Hematopoietic multipotent progenitor cell treated with erythropoietin and hydrocortisone succinate and interleukin-3 and kit ligand, for 15 days (in vitro differentiated cells): ENCODE results near the gene GALNTL6.

Experiments used
- DNase-seq: peaks from one replicate; pipeline ENCODE4 v3.0.0-alpha.2; 2015; ENCODE audit warnings: low spot score

GALNTL6 gene

GRCh38 chr4:172225457-172225856, 412.3 kb downstream of the GALNTL6 start:
- DNase-seq: no peak

GRCh38 chr4:172232966-172233365, 419.8 kb downstream of the GALNTL6 start:
- no peak for DNase-seq

GRCh38 chr4:172243551-172243950, 430.3 kb downstream of the GALNTL6 start:
- DNase-seq: no peak

- DNase-seq: no peak
These were observed 432.3 kb downstream of the GALNTL6 start for GRCh38 chr4:172245516-172245915.

GRCh38 chr4:172253409-172253808, 440.2 kb downstream of the GALNTL6 start:
- DNase-seq: no peak

GRCh38 chr4:172256820-172257219, 443.6 kb downstream of the GALNTL6 start:
- no peak for DNase-seq

GRCh38 chr4:172270397-172270796, 457.2 kb downstream of the GALNTL6 start:
- no peak for DNase-seq

GRCh38 chr4:172287117-172287516, 473.9 kb downstream of the GALNTL6 start:
- no peak for DNase-seq

- no peak for DNase-seq
These were observed 492.5 kb downstream of the GALNTL6 start for GRCh38 chr4:172305698-172306097.

- no peak for DNase-seq
These were observed 494.9 kb downstream of the GALNTL6 start for GRCh38 chr4:172308078-172308477.

- no peak for DNase-seq
These were observed 498.5 kb downstream of the GALNTL6 start for GRCh38 chr4:172311682-172312081.

GRCh38 chr4:172323288-172323687, 510.1 kb downstream of the GALNTL6 start:
- DNase-seq: no peak

- DNase-seq: no peak
These were observed 531.2 kb downstream of the GALNTL6 start for GRCh38 chr4:172344308-172344938.

- no peak for DNase-seq
These were observed 535.2 kb downstream of the GALNTL6 start for GRCh38 chr4:172348426-172348825.

GRCh38 chr4:172352356-172352755, 539.2 kb downstream of the GALNTL6 start:
- DNase-seq: no peak

- no peak for DNase-seq
These were observed 542.8 kb downstream of the GALNTL6 start for GRCh38 chr4:172356016-172356415.

- DNase-seq: no peak
These were observed 543.9 kb downstream of the GALNTL6 start for GRCh38 chr4:172357006-172357540.

GRCh38 chr4:172362569-172362968, 549.4 kb downstream of the GALNTL6 start:
- DNase-seq: no peak

GRCh38 chr4:172369471-172369959, 556.3 kb downstream of the GALNTL6 start:
- no peak for DNase-seq

- DNase-seq: no peak
These were observed 564.4 kb downstream of the GALNTL6 start for GRCh38 chr4:172377486-172378140.

- DNase-seq: no peak
These were observed 566.6 kb downstream of the GALNTL6 start for GRCh38 chr4:172379834-172380233.

GRCh38 chr4:172390331-172390730, 577.1 kb downstream of the GALNTL6 start:
- DNase-seq: no peak

GRCh38 chr4:172392741-172393140, 579.5 kb downstream of the GALNTL6 start:
- no peak for DNase-seq
